ENCODE results near the gene UBAP2L.
"Not testable (repeated sequence)": the region's sequence is repeated elsewhere in the genome, so short reads cannot be mapped to it uniquely, and the experiment has no call there.

DNA sequence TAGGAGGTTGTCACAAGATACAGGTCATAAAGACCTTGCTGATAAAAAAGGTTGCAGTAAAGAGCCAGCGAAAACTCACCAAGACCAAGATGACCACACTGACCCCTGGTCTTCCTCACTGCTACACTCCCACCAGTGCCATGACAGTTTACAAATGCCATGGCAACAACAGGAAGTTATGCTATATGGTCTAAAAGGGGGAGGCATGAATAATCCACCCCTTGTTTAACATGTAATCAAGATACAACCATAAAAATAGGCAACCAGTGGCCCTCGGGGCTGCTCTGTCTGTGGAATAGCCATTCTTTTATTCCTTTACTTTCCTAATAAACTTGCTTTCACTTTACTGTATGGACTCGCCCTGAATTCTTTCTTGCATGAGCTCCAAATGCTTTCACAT, 93.5 kb downstream of the UBAP2L start:
- TF ChIP-seq, protein P1, sequence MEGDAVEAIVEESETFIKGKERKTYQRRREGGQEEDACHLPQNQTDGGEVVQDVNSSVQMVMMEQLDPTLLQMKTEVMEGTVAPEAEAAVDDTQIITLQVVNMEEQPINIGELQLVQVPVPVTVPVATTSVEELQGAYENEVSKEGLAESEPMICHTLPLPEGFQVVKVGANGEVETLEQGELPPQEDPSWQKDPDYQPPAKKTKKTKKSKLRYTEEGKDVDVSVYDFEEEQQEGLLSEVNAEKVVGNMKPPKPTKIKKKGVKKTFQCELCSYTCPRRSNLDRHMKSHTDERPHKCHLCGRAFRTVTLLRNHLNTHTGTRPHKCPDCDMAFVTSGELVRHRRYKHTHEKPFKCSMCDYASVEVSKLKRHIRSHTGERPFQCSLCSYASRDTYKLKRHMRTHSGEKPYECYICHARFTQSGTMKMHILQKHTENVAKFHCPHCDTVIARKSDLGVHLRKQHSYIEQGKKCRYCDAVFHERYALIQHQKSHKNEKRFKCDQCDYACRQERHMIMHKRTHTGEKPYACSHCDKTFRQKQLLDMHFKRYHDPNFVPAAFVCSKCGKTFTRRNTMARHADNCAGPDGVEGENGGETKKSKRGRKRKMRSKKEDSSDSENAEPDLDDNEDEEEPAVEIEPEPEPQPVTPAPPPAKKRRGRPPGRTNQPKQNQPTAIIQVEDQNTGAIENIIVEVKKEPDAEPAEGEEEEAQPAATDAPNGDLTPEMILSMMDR (IDR thresholded peaks at IDR 0.05) = not testable (repeated sequence)
- TF ChIP-seq EP300, POLR2A (IDR thresholded peaks at IDR 0.05): not testable (repeated sequence)
